ENCODE results near the gene ANKRD17. TPM values are rescaled to one million over a fixed set of nuclear protein-coding genes. Genes with fewer than 3 reads are reported as not detected.
"Not testable (repeated sequence)": the region's sequence is repeated elsewhere in the genome, so short reads cannot be mapped to it uniquely, and the experiment has no call there.

Gene ANKRD17
- total RNA-seq, 2 experiments from 2014 or later = 50.8 to 53.1 TPM

- CTCF ChIA-PET = interaction anchor here (1.6 kb wide), 1 partner anchor 45 kb away, joined by 4 read pairs; no protein-coding TSS in a partner anchor
- POLR2A ChIA-PET = interaction anchor here (0.6 kb wide), 1 partner anchor 46 kb away, joined by 3 read pairs; no protein-coding TSS in a partner anchor
- intact Hi-C loops (cut with micrococcal nuclease) = no loop called here
- Mint-ChIP-seq H3K4me1 (ENCODE audit: low read depth) (peaks cover 24% of the 10 kb centered on the region), H3K9me3 (peaks cover 6% of the 10 kb centered on the region), H3K4me3 (no peak overlapping the region), H3K36me3 (ENCODE audit: low read depth) (peaks cover 45% of the 10 kb centered on the region), H3K27ac (no peak overlapping the region), H3K27me3 (no peaks in the 10 kb centered on the region)
- DNase-seq (no peak), ATAC-seq (no peak)
- TF ChIP-seq CTCF (IDR thresholded peaks at IDR 0.05) = no peak
Observed at GRCh38 chr4:73211968-73212367, 46.6 kb downstream of the ANKRD17 start.

GRCh38 chr4:73208376-73208775, 50.2 kb downstream of the ANKRD17 start:
- ChIA-PET CTCF (interaction anchor here (0.8 kb wide), 1 partner anchor 118 kb away, joined by 3 read pairs; no protein-coding TSS in a partner anchor), POLR2A (interaction anchor here (1.4 kb wide), 1 partner anchor 10 kb away, joined by 4 read pairs; no protein-coding TSS in a partner anchor)
- Mint-ChIP-seq H3K27ac (no peak overlapping the region), H3K36me3 (ENCODE audit: low read depth) (peaks cover 60% of the 10 kb centered on the region), H3K4me3 (no peak overlapping the region), H3K9me3 (peaks cover 7% of the 10 kb centered on the region), H3K4me1 (ENCODE audit: low read depth) (peaks cover 32% of the 10 kb centered on the region), H3K27me3 (no peaks in the 10 kb centered on the region)
- no peak for DNase-seq
- intact Hi-C loops (cut with micrococcal nuclease) = no loop called here
- no peak for ATAC-seq
- no peak for TF ChIP-seq CTCF (IDR thresholded peaks at IDR 0.05)

- ATAC-seq (no peak), DNase-seq (no peak)
- Mint-ChIP-seq H3K36me3 (ENCODE audit: low read depth) (peaks cover 66% of the 10 kb centered on the region), H3K9me3 (peaks cover 13% of the 10 kb centered on the region), H3K4me3 (no peak overlapping the region), H3K27ac (no peak overlapping the region), H3K27me3 (no peaks in the 10 kb centered on the region), H3K4me1 (ENCODE audit: low read depth) (peaks cover 36% of the 10 kb centered on the region)
- CTCF ChIA-PET = interaction anchor here (1.3 kb wide), 1 partner anchor 52 kb away, joined by 3 read pairs; no protein-coding TSS in a partner anchor
- intact Hi-C loops (cut with micrococcal nuclease) = no loop called here
- no peak for TF ChIP-seq CTCF (IDR thresholded peaks at IDR 0.05)
- POLR2A ChIA-PET = no interaction called here
Observed at GRCh38 chr4:73206236-73206635, 52.4 kb downstream of the ANKRD17 start.

- ChIA-PET POLR2A (no interaction called here), CTCF (interaction anchor here (1.3 kb wide), 1 partner anchor 52 kb away, joined by 3 read pairs; no protein-coding TSS in a partner anchor)
- intact Hi-C loops (cut with micrococcal nuclease) = no loop called here
- H3K4me1 Mint-ChIP-seq (ENCODE audit: low read depth) = peaks cover 35% of the 10 kb centered on the region
- ATAC-seq (no peak), DNase-seq (no peak)
- no peak overlapping the region for H3K4me3 Mint-ChIP-seq
- H3K27ac Mint-ChIP-seq = no peak overlapping the region
- H3K9me3 Mint-ChIP-seq = peaks cover 13% of the 10 kb centered on the region
- no peaks in the 10 kb centered on the region for H3K27me3 Mint-ChIP-seq
- no peak for TF ChIP-seq CTCF (IDR thresholded peaks at IDR 0.05)
- H3K36me3 Mint-ChIP-seq (ENCODE audit: low read depth) = peaks cover 64% of the 10 kb centered on the region
Observed at GRCh38 chr4:73205482-73205881, 53.1 kb downstream of the ANKRD17 start.

- H3K4me1 Mint-ChIP-seq (ENCODE audit: low read depth) = peaks cover 37% of the 10 kb centered on the region
- POLR2A ChIA-PET; H3K27ac Mint-ChIP-seq; H3K4me3 Mint-ChIP-seq; intact Hi-C loops (cut with micrococcal nuclease); H3K27me3 Mint-ChIP-seq; ATAC-seq; CTCF ChIA-PET; DNase-seq: not testable (repeated sequence)
- peaks cover 57% of the 10 kb centered on the region for H3K36me3 Mint-ChIP-seq (ENCODE audit: low read depth)
- peaks cover 11% of the 10 kb centered on the region for H3K9me3 Mint-ChIP-seq
Observed at GRCh38 chr4:73203976-73204375, 54.6 kb downstream of the ANKRD17 start.

Data from activated CD8-positive, alpha-beta T cell treated with anti-CD3 and anti-CD28 coated beads for 36 hours (primary cell).